Panc1 (cell line): Measurements from ENCODE around the gene PAX5. TPM values are rescaled to one million over a fixed set of nuclear protein-coding genes. Genes with fewer than 3 reads are reported as not detected.

Source experiments
- ATAC-seq: fragments of 200-7000 bp; cut with Tn5 transposase; 2 replicates; pipeline ENCODE4 v1.9.1; 2020; ENCODE audit warnings: mild to moderate bottlenecking, moderate library complexity
- BruUV-seq: library from RNA; stranded (reverse); fragments of 400-500 nt; replicated peaks from 2 replicates; lab custom pipeline; 2021; lab: Mats Ljungman, UMichigan
- CTCF ChIA-PET: fragments of 300-600 bp; sonication (Branson Sonifier 250); formaldehyde crosslinking; loops from one replicate; lab custom pipeline; 2022; ENCODE audit warnings: antibody characterized with exemption; lab: Charles Lee
- POLR2A ChIA-PET: fragments of 300-600 bp; sonication (Branson Sonifier 250); formaldehyde crosslinking; loops from one replicate; lab custom pipeline; 2022; ENCODE audit warnings: antibody characterized with exemption; lab: Charles Lee
- DNase-seq: peaks from one replicate; pipeline ENCODE4 v3.0.0-alpha.2; 2010; ENCODE audit warnings: low read depth, low spot score
- H3K27ac ChIP-seq: 2 replicates; pipeline ENCODE4 v1.5.1; 2011; ENCODE audit warnings: mild to moderate bottlenecking, low read length, inconsistent platforms
- H3K27me3 ChIP-seq: fragments of 200-500 bp; sonication (Bioruptor generic); 2 replicates; pipeline ENCODE4 v1.6.0; 2014; ENCODE audit warnings: low read length, inconsistent platforms; ENCODE audit not compliant: control insufficient read depth, insufficient read depth
- H3K36me3 ChIP-seq: fragments of 200-500 bp; sonication (Bioruptor generic); 2 replicates; pipeline ENCODE4 v1.5.1; 2014; ENCODE audit warnings: inconsistent platforms, mild to moderate bottlenecking, low read length, moderate library complexity; ENCODE audit not compliant: control insufficient read depth, insufficient read depth
- H3K4me1 ChIP-seq: 2 replicates; pipeline ENCODE4 v1.5.1; 2011; ENCODE audit warnings: inconsistent platforms, mild to moderate bottlenecking, low read length, moderate library complexity; ENCODE audit not compliant: control insufficient read depth, insufficient read depth
- H3K4me3 ChIP-seq, 2 experiments: 2 replicates each; pipeline ENCODE4 v1.5.1; 2011 to 2012; ENCODE audit warnings: low read depth in 2 of 2, low read length in 2 of 2, mild to moderate bottlenecking in 2 of 2, inconsistent platforms in 1 of 2, moderate library complexity in 1 of 2
- H3K9me3 ChIP-seq: fragments of 200-500 bp; sonication (Bioruptor generic); 2 replicates; pipeline ENCODE4 v1.5.1; 2014; ENCODE audit warnings: low read depth, mild to moderate bottlenecking, inconsistent platforms, low read length, moderate library complexity; ENCODE audit not compliant: control insufficient read depth, insufficient read depth
- POLR2AphosphoS5 ChIP-seq: IDR thresholded peaks from 2 replicates; pipeline ENCODE4 v1.6.1; 2012; ENCODE audit warnings: mild to moderate bottlenecking, low read depth, low read length, moderate library complexity
- SIN3A ChIP-seq: IDR thresholded peaks from 2 replicates; pipeline ENCODE4 v1.6.1; 2012; ENCODE audit warnings: low read depth, mild to moderate bottlenecking, low read length, moderate library complexity, borderline replicate concordance; ENCODE audit not compliant: insufficient read depth
- TCF7L2 ChIP-seq: IDR thresholded peaks from 2 replicates; pipeline ENCODE4 v1.6.1; 2011; ENCODE audit warnings: mild to moderate bottlenecking, low read depth, low read length, inconsistent platforms
- in situ Hi-C: cut with HindIII; loops from 2 replicates; pipeline ENCODE4 v1.10.0; 2016; ENCODE audit warnings: low sequenced_read_pairs, low pct_unique_long_range_greater_than_20kb
- intact Hi-C: fragments of 100-400 bp; cut with micrococcal nuclease; formaldehyde crosslinking; loops from one replicate; pipeline ENCODE4 v1.10.0; 2022; ENCODE audit not compliant: unreplicated experiment
- total RNA-seq: library from RNA; stranded (reverse); gene quantifications from one replicate; pipeline ENCODE4 v1.2.1, GENCODE V29; 2021; ENCODE audit not compliant: unreplicated experiment
- TF ChIP-seq, protein P1 (sequence below), 2 experiments: IDR thresholded peaks; 2 replicates each; pipeline ENCODE4 v1.6.1; 2011 to 2012; ENCODE audit warnings: low read depth in 2 of 2, control low read depth in 1 of 2, low read length in 1 of 2, mild to moderate bottlenecking in 1 of 2, moderate library complexity in 1 of 2; ENCODE audit not compliant: insufficient read depth in 1 of 2
- TF ChIP-seq, protein P2 (sequence below): fragments of 450-650 bp; IDR thresholded peaks from 2 replicates; pipeline ENCODE4 v1.5.1; 2017; ENCODE audit warnings: mild to moderate bottlenecking

PAX5 gene
- total RNA-seq, 1 experiment from 2014 or later: 0.39 TPM

DNA sequence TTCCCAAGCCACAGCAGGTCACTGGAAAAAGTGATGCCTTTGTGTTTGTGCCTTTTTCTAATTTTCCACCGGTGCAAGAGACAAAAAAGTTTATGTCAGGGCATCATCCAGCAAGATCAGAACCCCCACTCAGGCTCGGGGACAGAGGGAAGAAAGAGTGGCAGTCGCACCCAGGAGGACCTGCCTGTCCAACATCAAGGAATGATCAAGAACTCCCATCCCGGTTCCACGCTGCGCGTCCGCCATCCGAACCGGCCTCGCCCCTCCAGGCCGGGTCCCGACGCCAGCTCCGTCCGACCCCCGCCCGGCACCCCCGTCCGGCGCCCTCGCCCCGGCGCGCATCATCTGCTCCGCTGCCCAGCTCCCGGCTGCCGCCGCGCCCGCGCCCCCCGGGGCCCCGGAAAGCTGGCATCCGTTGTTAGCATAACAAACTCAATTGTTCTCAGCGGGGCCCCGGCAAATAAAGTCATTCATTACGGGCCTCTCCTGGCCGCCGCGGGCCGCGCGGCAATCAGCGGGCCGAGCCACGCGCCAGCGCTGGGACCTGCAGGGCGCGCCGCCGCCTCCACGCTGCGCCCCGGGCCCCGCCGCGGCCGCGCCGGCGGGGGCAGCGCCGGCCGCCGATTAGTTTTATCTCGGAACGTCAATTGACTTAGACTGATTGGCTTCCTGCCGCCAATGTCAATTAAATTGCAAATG is 48.1 kb downstream of the PAX5 start:
- no TSS peak for BruUV-seq
- no peaks in the 10 kb centered on the region for H3K9me3 ChIP-seq
- H3K4me1 ChIP-seq: no peaks in the 10 kb centered on the region; the same call in 1 of the 2 replicates
- CTCF ChIA-PET: no interaction called here
- peak; percentile 49 for ATAC-seq
- peak overlapping the region; percentile 17 to 47; a peak in 3 of 4 replicates for H3K4me3 ChIP-seq
- intact Hi-C loops (loop anchor here (5.0 kb wide), 1 partner anchor 49 kb away; no protein-coding TSS in a partner anchor), in situ Hi-C loops (no loop called here)
- no peak overlapping the region for H3K27ac ChIP-seq
- POLR2A ChIA-PET: no interaction called here
- no peak for TF ChIP-seq TCF7L2
- TF ChIP-seq SIN3A: no peak
- no peak for TF ChIP-seq POLR2AphosphoS5
- peaks cover 19% of the 10 kb centered on the region for H3K27me3 ChIP-seq
- no peak for DNase-seq
- H3K36me3 ChIP-seq: no peaks in the 10 kb centered on the region

DNA sequence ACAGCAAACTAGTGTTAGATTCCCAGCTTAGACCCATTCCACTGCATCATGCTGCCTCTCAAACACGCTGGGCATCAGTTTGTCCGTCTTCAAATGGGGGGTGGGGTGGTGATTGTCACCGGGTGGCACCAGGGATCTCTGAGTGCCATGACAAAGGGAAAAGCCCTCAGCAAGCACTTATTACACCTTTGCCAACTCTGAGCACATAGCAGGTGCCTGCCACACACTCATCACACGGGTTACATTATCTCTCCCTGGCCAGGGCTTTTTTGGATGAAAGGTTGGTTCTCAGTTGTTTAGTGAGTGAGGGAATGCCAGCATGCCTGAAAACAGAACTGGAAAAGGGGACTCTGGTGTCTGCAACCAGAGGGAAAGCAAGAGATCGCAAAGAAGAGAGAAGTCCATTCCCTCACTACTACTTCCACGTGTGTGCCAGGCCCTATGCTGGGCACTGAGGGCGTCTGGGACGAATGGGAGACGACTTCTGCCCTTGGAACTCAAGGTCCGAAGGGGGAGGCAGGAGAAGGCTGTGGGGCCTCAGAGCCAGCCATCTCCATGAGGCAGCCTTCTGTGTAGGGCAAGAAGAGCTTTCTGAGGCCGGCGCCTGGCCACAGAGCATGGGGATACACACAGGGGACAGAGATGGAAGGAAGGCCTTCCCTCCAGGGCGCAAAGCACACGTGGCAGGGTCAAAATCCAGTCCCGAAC is 48.9 kb downstream of the PAX5 start:
- Histone ChIP-seq H3K27me3 (peaks cover 19% of the 10 kb centered on the region), H3K4me1 (peaks cover 1% of the 10 kb centered on the region), H3K36me3 (no peaks in the 10 kb centered on the region), H3K4me3 (no peak overlapping the region), H3K9me3 (no peaks in the 10 kb centered on the region), H3K27ac (no peak overlapping the region)
- intact Hi-C loops: loop anchor here (5.0 kb wide), 1 partner anchor 48 kb away; no protein-coding TSS in a partner anchor
- TF ChIP-seq, protein P1, sequence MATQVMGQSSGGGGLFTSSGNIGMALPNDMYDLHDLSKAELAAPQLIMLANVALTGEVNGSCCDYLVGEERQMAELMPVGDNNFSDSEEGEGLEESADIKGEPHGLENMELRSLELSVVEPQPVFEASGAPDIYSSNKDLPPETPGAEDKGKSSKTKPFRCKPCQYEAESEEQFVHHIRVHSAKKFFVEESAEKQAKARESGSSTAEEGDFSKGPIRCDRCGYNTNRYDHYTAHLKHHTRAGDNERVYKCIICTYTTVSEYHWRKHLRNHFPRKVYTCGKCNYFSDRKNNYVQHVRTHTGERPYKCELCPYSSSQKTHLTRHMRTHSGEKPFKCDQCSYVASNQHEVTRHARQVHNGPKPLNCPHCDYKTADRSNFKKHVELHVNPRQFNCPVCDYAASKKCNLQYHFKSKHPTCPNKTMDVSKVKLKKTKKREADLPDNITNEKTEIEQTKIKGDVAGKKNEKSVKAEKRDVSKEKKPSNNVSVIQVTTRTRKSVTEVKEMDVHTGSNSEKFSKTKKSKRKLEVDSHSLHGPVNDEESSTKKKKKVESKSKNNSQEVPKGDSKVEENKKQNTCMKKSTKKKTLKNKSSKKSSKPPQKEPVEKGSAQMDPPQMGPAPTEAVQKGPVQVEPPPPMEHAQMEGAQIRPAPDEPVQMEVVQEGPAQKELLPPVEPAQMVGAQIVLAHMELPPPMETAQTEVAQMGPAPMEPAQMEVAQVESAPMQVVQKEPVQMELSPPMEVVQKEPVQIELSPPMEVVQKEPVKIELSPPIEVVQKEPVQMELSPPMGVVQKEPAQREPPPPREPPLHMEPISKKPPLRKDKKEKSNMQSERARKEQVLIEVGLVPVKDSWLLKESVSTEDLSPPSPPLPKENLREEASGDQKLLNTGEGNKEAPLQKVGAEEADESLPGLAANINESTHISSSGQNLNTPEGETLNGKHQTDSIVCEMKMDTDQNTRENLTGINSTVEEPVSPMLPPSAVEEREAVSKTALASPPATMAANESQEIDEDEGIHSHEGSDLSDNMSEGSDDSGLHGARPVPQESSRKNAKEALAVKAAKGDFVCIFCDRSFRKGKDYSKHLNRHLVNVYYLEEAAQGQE (IDR thresholded peaks at IDR 0.05; ENCODE audit: insufficient read depth in 1 of 2, low read depth in 2 of 2, low read length in 1 of 2): no peak
- TF ChIP-seq TCF7L2: no peak
- TF ChIP-seq, protein P2, sequence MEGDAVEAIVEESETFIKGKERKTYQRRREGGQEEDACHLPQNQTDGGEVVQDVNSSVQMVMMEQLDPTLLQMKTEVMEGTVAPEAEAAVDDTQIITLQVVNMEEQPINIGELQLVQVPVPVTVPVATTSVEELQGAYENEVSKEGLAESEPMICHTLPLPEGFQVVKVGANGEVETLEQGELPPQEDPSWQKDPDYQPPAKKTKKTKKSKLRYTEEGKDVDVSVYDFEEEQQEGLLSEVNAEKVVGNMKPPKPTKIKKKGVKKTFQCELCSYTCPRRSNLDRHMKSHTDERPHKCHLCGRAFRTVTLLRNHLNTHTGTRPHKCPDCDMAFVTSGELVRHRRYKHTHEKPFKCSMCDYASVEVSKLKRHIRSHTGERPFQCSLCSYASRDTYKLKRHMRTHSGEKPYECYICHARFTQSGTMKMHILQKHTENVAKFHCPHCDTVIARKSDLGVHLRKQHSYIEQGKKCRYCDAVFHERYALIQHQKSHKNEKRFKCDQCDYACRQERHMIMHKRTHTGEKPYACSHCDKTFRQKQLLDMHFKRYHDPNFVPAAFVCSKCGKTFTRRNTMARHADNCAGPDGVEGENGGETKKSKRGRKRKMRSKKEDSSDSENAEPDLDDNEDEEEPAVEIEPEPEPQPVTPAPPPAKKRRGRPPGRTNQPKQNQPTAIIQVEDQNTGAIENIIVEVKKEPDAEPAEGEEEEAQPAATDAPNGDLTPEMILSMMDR: no peak
- no peak for TF ChIP-seq SIN3A
- no peak for TF ChIP-seq POLR2AphosphoS5
- ATAC-seq (no peak; the same call in 1 of the 2 replicates), DNase-seq (no peak)
- BruUV-seq: no TSS peak
- ChIA-PET POLR2A (no interaction called here), CTCF (no interaction called here)
- in situ Hi-C loops: no loop called here
